HG03064 (cell line): ENCODE results near the gene CFAP77.
A peak's percentile ranks its signal among the peaks of the same experiment; 100 is the strongest.
"Not testable (repeated sequence)": the region's sequence is repeated elsewhere in the genome, so short reads cannot be mapped to it uniquely, and the experiment has no call there.

Experiments
- ATAC-seq: cut with Tn5 transposase; IDR thresholded peaks from one replicate; pipeline ENCODE4 v1.9.1; 2021; ENCODE audit warnings: low read depth; ENCODE audit not compliant: unreplicated experiment

Gene CFAP77

GRCh38 chr9:132409828-132410528 is at the start of gene CFAP77:
Gene CFAP77, plus strand, starts transcription at chr9:132410211. Its CDS starts 61 bp downstream, at chr9:132410272.
- no peak for ATAC-seq

DNA sequence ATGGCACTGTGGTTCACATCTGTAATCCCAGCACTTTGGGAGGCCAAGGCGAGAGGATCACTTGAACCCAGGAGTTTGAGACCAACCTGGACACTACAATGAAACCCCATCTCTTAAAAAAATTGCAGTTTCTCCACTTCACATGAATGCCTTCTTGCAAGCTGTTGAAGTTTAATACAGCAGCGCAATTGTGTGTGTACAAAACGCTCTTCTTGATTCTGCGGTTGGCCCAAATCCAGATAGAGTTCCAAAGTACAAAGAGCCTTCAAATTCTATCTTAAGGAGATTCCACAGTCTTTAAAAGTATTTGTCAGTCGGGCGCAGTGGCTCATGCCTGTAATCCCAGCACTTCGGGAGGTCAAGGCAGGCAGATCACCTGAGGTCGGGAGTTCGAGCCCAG is 45.9 kb upstream of the CFAP77 start:
- no peak for ATAC-seq

DNA sequence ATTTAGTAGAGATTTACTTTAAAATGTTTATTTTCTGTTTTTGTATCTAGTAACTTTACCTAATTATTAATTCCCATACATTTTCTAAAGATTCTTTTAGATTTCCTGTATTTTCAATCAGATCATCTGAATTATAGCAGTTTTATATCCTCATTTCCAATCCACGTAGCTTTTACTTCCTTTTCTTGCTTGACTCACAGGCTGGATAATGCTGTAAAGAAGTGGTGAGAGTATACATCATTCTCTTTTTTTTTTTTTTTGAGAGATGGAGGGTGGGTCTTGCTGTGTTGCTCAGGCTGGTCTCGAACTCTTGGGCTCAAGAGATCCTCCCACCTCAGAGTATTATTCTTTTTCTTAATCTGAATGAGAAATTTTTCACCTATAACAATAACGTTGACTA is 44.0 kb upstream of the CFAP77 start:
- no peak for ATAC-seq

- ATAC-seq = no peak
Measured at GRCh38 chr9:132366481-132366880, 43.5 kb upstream of the CFAP77 start.

DNA sequence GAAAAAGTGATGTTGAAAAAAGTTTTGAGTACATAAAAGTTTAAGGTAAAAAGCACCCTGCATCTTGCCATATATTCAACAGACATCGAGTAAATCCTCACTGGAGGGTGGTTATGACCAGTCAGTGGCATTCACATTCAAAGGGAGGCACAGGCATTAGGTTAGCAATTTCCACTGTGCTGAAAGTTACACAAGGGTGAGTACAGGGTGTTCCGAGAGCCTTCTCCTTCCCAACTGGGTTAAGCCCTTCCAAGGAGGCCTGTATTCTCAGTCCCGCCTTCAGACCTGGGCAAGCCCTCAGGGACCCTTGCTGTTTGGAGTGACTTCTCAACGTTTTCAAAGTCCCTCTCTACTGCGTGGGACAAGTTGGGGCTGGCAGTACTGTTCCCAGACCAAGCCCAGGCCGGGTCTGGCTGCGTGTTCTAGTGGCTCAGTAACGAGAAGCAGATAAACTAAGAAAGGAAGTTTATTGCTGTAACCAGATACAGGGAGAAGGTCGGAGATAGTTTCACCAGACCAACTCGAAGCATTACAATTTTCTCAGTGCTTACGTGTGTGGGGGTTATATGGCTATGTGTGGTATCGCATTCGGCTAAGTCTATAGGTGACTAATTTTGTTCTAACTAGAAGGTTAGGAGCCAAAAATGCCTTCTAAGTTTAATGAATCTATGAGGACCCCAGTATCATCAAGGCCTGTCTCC is 42.2 kb upstream of the CFAP77 start:
- ATAC-seq = no peak

GRCh38 chr9:132369421-132369820 is 40.6 kb upstream of the CFAP77 start:
- ATAC-seq = no peak

DNA sequence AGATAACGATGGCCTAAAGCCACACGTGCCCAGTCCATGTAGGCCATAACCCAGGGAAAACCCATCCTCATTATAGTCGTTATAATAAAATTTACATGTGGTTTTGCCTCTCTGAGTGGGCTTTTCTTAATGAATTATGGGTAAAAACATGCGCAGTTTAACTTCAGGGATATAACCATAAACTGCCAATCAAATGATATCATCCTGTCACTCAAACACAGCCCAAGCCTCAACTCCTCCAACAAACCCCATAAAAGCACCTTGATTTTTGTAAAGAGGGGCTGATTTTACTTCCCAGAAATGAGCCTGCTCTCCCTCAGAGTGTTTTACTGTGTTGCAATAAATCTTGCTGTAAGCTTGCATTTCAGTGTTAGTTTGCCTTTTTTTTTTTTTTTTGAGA is 39.4 kb upstream of the CFAP77 start:
- ATAC-seq = no peak

GRCh38 chr9:132372177-132373095 is 37.6 kb upstream of the CFAP77 start:
- no peak for ATAC-seq

DNA sequence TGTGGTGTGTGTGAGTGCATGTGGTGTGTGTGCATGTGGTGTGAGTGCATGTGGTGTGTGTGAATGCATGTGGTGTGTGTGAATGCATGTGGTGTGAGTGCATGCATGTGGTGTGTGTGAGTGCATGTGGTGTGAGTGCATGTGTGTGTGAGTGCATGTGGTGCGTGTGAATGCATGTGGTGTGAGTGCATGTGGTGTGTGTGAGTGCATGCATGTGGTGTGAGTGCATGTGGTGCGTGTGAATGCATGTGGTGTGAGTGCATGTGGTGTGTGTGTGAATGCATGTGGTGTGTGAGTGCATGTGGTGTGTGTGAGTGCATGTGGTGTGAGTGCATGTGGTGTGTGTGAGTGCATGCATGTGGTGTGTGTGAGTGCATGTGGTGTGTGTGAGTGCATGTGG is 32.2 kb upstream of the CFAP77 start:
- ATAC-seq = not testable (repeated sequence)

- ATAC-seq = not testable (repeated sequence)
Measured at GRCh38 chr9:132378416-132378815, 31.6 kb upstream of the CFAP77 start.

DNA sequence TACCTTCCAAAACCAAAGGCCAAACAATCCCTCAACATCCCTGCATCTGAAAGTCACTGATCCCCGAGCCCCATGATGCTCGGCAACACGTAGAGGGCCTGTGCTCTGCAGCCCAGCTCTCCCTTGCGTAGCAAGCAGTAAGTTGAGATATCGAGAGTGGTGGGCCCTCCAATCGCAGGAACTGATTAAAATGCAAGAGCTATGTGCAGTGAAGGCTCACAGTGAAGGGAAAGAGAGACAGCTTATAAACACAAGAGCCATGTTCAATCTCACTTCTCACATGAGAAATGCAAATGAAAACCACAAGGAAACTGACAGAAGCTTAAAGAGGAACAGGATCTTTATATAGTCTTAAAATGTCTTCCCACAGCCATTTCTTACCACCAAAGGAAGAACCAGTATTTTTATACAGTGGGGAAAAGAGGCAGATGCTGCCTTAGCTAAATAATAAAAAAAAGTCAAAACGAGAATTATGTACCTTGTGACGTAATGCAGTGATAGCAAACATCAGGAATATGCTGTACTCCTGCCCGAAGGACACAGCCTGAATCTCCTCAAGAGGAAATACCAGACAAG is 28.0 kb upstream of the CFAP77 start:
- no peak for ATAC-seq

GRCh38 chr9:132383462-132383883 is 26.5 kb upstream of the CFAP77 start:
- no peak for ATAC-seq

- ATAC-seq = no peak
Measured at GRCh38 chr9:132384376-132384775, 25.6 kb upstream of the CFAP77 start.

DNA sequence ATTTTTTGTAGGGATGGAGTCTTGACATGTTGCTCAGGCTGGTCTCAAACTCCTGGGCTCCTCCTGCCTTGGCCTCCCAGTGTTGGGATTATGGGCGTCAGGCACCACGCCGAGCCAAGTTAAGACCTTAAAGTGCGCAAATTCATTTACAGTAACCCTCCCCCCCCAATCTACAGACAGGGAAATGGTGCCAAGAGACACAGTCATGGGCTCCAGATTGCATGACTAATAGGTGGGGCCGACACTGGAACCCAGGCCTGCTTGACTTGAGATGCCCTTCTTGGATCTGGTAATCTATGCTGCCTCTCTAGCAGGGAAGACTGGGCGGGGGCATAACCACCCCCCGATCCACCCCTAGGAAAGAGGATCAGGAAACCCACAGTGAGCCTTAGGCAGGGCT is 22.9 kb upstream of the CFAP77 start:
- ATAC-seq = no peak

DNA sequence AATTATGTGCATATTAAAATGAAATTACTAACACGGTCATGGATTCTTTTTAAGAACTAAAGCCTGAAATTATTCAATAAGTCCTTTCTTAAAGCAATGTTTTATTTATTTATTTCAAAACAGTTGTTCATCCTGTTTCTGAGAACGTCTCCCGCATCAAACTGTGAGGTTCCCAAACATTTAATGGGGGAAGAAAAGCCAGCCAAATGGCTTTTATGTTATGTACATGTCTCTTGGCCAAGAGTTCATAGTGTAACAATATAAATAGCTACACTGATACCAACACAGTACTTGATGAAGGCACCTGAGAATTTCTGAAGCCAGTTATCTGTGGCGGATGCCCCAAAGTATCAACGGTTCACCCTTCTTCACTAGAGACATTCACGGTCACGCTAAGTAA is 19.0 kb upstream of the CFAP77 start:
- ATAC-seq = no peak

- ATAC-seq = no peak
Measured at GRCh38 chr9:132391449-132391848, 18.6 kb upstream of the CFAP77 start.

DNA sequence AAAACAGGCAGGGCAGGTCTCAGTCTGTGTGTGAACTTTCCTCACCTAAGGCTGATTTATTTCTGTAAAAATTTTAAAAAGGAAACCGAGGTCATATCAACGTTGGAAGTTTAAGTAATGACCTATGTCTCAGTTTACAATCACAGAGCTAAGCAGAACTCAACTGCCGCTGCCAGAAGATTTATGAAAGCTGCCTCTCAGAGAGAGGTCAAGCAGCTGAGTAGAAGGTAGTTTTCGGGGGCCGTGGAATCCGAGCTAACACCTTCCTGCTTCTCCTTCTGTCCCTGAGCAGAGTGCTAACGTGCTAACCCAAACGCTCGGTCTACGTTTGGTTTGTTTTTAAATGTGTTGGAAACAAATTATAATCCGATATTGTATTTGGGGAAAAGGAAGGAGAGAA is 14.5 kb upstream of the CFAP77 start:
- ATAC-seq = no peak

GRCh38 chr9:132401824-132402223 is 8.2 kb upstream of the CFAP77 start:
- no peak for ATAC-seq

DNA sequence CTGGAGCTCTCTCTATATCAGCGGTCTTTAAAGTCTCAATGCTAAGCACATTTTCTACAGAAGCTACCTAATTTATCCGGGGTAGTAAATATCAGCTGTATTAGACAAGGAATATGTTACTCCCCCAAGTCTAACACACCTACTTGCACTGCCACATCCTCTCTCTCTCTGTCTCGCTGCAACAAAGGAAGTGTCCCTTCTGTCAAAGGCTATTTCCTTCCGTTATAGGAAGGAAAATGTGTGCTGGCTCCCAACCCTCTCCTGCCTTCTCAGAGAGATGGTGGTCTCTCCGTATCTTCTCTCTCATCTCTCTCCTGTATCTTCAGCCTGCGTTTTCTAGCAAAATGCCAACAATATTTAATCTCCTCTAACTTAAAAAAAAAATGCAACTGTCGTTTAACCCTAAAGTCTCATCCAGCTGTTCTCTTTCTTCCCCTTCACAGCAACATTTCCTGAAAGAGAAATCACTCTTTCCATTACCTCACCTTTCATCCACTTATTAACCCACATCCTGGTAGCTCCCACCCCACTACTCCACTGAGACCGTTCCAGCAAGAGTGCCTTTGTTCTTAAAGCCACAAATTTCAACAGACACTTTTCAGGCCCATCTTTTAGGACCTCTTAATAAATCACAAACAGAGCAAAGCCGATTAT is 5.7 kb upstream of the CFAP77 start:
- no peak for ATAC-seq

DNA sequence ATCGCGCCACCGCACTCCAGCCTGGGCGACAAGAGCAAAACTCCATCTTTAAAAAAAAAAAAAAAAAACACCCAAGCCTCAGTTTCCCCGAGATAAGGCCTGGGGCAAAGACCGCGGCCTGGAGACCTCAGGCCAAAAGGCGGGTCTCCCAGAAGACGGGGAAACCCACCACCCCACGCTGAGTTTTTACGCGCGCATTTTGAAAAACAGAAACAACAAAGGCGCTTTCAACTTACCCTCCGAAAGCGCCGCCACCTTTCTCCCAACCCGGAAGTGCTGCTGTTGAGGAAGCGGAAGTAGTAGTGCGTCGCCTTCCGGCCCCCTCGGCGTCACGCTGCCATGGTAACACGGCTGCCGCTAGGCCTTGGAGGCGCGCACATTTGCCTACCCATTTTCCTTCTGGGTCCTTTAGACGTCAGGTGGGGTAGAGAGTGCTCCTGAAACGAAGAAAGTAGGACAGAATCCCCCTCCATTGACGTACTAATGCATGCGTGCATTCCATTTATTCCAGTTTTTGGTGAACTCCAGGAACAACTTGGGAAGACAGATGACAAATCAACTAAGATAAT is 3.4 kb upstream of the CFAP77 start, which contains the start of gene TTF1:
Gene TTF1 (minus strand): TSS at position 287 of the 569 bp plus-strand sequence. CDS start 4,019 bp downstream, outside the sequence.
- ATAC-seq = peak; percentile 72
